Coronary artery (tissue), 2 donors: ENCODE results near the gene GATA6.

Experiments
- DNase-seq: peaks from one replicate; pipeline ENCODE4 v3.0.0-alpha.2; 2017; ENCODE audit warnings: low spot score
- H3K27ac ChIP-seq, 2 donors: fragments of 200-600 bp; sonication (generic); one replicate each; pipeline ENCODE4 v1.5.1; 2016 to 2019
- H3K4me3 ChIP-seq: fragments of 200-600 bp; sonication (generic); 2 replicates; pipeline ENCODE4 v1.5.1; 2016; ENCODE audit warnings: mild to moderate bottlenecking, moderate library complexity
- CTCF ChIP-seq: fragments of 200-600 bp; sonication (generic); IDR thresholded peaks from one replicate; pipeline ENCODE4 v1.5.1; 2019; ENCODE audit warnings: antibody characterized with exemption

GATA6 gene

GRCh38 chr18:22226801-22227200 lies 57.4 kb downstream of the GATA6 start:
- DNase-seq, result no peak
- Histone ChIP-seq H3K4me3 (no peak overlapping the region), H3K27ac (no peak overlapping the region)
- TF ChIP-seq CTCF, result no peak

DNA sequence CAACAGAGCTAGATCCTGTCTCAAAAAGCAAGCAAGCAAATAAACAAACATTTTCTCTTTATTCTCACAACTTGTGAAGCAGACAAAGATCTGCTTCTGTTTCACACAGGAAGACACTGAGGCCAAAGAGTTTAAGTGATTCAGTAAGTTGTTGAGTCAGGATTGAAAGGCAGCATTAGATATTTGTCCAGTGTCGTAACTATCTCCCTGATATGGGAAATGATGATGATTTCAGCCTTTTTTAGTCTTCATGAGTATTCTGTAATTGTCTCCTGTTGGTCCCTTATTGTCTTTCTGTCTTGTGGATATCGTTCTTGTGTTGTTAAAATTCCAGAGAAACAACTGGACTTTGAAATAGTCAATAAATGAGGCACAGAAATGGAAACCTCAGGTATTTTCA lies 59.6 kb downstream of the GATA6 start:
- Histone ChIP-seq H3K27ac (no peak overlapping the region), H3K4me3 (no peak overlapping the region)
- TF ChIP-seq CTCF, result no peak
- DNase-seq, result no peak

GRCh38 chr18:22229456-22230124 lies 60.2 kb downstream of the GATA6 start:
- Histone ChIP-seq H3K4me3 (no peak overlapping the region), H3K27ac (no peak overlapping the region)
- DNase-seq, result no peak
- TF ChIP-seq CTCF, result no peak

GRCh38 chr18:22230471-22230945 lies 61.1 kb downstream of the GATA6 start:
- no peak for TF ChIP-seq CTCF
- DNase-seq, result no peak
- Histone ChIP-seq H3K27ac (no peak overlapping the region), H3K4me3 (no peak overlapping the region)

GRCh38 chr18:22233266-22233665 lies 63.9 kb downstream of the GATA6 start:
- no peak for TF ChIP-seq CTCF
- no peak for DNase-seq
- no peak overlapping the region for H3K27ac ChIP-seq
- H3K4me3 ChIP-seq, result no peak overlapping the region

- DNase-seq, result no peak
- no peak overlapping the region for H3K4me3 ChIP-seq
- no peak for TF ChIP-seq CTCF
- H3K27ac ChIP-seq, result no peak overlapping the region
Observed at GRCh38 chr18:22238036-22238435, 68.6 kb downstream of the GATA6 start.

DNA sequence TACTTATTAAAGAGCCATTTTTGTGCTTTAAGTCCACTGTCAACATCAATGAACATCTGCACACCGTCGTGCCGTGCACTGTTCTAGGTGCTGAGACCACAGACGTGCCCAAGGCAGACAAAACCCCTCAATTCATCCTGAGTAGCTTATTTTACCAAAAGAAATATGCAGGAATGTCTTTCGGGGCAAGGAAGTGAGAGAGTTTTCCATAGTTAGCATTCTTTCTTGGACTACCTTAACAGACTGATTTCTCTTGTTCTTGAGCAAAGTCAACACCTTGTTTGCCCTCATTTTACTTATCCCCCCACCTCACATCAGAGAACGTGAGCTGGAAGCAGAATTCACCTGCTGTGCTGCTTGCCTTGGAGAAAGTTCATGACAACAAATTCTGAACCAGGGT lies 69.3 kb downstream of the GATA6 start:
- Histone ChIP-seq H3K4me3 (no peak overlapping the region), H3K27ac (no peak overlapping the region)
- no peak for DNase-seq
- no peak for TF ChIP-seq CTCF
